Spleen (tissue), 7 donors: Measurements from ENCODE around the gene SSH2.

ENCODE experiments used
- CTCF ChIP-seq, 11 experiments: fragments of 200-600 bp in 7 of 11; fragments of 450-650 bp in 4 of 11; sonication (generic) in 4 of 11; IDR thresholded peaks in 8 of 11; conservative IDR thresholded peaks in 3 of 11; 1 replicate in 7 of 11; 2 replicates in 4 of 11; pipeline versions ENCODE4 v1.4.0 to v1.8.0; 2016 to 2021; ENCODE audit warnings: antibody characterized with exemption in 11 of 11, inconsistent platforms in 4 of 11, mild to moderate bottlenecking in 1 of 11
- POLR2A ChIP-seq, 3 donors: fragments of 450-650 bp; IDR thresholded peaks; one replicate each; pipeline ENCODE4 v1.5.1; 2017; ENCODE audit warnings: antibody characterized with exemption in 3 of 3, mild to moderate bottlenecking in 1 of 3
- donor health status: DM: no; HTN: no; CAD: no; lungs with moderate emphysema.
- donor health status: DM: no; HTN: no; CAD: no.
- donor health status: DM: no; HTN: no; CAD: no.

GRCh38 chr17:29883497-29883896 is 46.5 kb downstream of the SSH2 start:
- TF ChIP-seq CTCF (IDR thresholded peaks at IDR 0.05 in 8 of 11, conservative IDR thresholded peaks at IDR 0.05 in 3 of 11) (no peak), POLR2A (IDR thresholded peaks at IDR 0.05) (no peak)
